Mesothelial cell of epicardium (in vitro differentiated cells): ENCODE data around the gene RAPGEF3. TPM values are rescaled to one million over a fixed set of nuclear protein-coding genes. Genes with fewer than 3 reads are reported as not detected.

ENCODE experiments used
- DNase-seq, 2 experiments: peaks; one replicate each; pipeline ENCODE4 v3.0.0; 2021; ENCODE audit warnings: low spot score in 2 of 2; ENCODE audit not compliant: unreplicated experiment in 2 of 2
- H3K27ac Mint-ChIP-seq: 2 replicates; pipeline ENCODE4 v1.8.0; 2021; ENCODE audit warnings: mixed read lengths
- H3K27me3 Mint-ChIP-seq: 2 replicates; pipeline ENCODE4 v1.8.0; 2021; ENCODE audit warnings: low read depth, mixed read lengths
- H3K36me3 Mint-ChIP-seq: 2 replicates; pipeline ENCODE4 v1.8.0; 2021; ENCODE audit warnings: mixed read lengths
- H3K4me1 Mint-ChIP-seq: 2 replicates; pipeline ENCODE4 v1.8.0; 2021; ENCODE audit warnings: mixed read lengths
- H3K4me3 Mint-ChIP-seq: 2 replicates; pipeline ENCODE4 v1.8.0; 2021; ENCODE audit warnings: mild to moderate bottlenecking, moderate library complexity, mixed read lengths
- H3K9me3 Mint-ChIP-seq: 2 replicates; pipeline ENCODE4 v1.8.0; 2021; ENCODE audit warnings: mixed read lengths
- total RNA-seq: library from RNA; stranded (reverse); gene quantifications from 3 replicates; pipeline ENCODE4 v1.2.1, GENCODE V29; 2021
- TF ChIP-seq, protein P1 (sequence below): fragments of 200-600 bp; sonication (generic); IDR thresholded peaks from one replicate; pipeline ENCODE4 v1.5.0; 2021; ENCODE audit warnings: antibody characterized with exemption; ENCODE audit not compliant: unreplicated experiment

Gene RAPGEF3
- total RNA-seq, 1 donor from 2014 or later, result 19.4 TPM

DNA sequence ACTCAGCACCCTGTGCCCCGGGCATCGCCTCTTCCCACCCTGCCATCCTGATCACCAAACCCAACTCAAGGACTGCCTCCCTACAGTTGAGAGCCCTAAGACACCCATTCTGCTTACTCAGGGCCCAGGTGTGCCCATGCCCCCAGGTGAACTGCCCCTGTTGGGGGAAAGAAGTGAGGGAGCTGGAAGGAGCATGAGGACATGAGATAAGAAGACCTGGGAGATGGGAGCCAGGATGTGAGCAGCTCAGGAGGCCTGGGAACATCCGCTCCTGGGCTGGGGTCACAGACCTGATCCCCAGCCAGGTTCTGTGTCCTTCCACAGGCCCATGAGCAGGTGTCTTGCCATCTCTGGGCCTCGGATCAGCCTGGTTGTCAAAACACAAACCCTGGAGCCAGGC, 6.6 kb downstream of the RAPGEF3 start:
- no peak for DNase-seq
- Mint-ChIP-seq H3K4me1 (peaks cover 41% of the 10 kb centered on the region), H3K36me3 (peaks cover 4% of the 10 kb centered on the region), H3K27me3 (no peaks in the 10 kb centered on the region), H3K27ac (no peak overlapping the region), H3K4me3 (no peak overlapping the region), H3K9me3 (no peaks in the 10 kb centered on the region)
- TF ChIP-seq, protein P1, sequence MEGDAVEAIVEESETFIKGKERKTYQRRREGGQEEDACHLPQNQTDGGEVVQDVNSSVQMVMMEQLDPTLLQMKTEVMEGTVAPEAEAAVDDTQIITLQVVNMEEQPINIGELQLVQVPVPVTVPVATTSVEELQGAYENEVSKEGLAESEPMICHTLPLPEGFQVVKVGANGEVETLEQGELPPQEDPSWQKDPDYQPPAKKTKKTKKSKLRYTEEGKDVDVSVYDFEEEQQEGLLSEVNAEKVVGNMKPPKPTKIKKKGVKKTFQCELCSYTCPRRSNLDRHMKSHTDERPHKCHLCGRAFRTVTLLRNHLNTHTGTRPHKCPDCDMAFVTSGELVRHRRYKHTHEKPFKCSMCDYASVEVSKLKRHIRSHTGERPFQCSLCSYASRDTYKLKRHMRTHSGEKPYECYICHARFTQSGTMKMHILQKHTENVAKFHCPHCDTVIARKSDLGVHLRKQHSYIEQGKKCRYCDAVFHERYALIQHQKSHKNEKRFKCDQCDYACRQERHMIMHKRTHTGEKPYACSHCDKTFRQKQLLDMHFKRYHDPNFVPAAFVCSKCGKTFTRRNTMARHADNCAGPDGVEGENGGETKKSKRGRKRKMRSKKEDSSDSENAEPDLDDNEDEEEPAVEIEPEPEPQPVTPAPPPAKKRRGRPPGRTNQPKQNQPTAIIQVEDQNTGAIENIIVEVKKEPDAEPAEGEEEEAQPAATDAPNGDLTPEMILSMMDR, result no peak

DNA sequence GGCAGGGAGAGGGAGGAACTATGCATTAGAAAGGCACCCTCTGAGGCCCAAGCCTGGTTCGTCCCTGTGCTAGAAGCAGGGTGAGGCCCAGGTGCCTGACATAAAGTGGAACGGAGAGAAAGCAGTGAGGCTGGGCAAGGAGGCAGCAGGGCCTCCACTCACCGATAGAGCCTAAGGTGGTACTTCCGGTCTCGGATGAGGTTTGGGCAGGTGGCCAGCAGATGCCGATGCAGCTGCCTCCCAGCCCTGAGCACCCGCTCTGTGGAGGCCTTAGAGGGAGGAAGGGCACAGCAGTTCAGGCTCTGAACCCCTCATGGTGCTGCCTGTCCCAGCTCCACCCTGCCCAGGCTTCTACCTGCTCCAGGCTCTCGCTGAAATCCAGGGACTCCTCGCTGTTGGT, 7.1 kb downstream of the RAPGEF3 start:
- Mint-ChIP-seq H3K36me3 (peaks cover 4% of the 10 kb centered on the region), H3K4me3 (no peak overlapping the region), H3K27me3 (no peaks in the 10 kb centered on the region), H3K4me1 (peaks cover 38% of the 10 kb centered on the region), H3K27ac (no peak overlapping the region), H3K9me3 (no peaks in the 10 kb centered on the region)
- TF ChIP-seq, protein P1, result no peak
- no peak for DNase-seq

DNA sequence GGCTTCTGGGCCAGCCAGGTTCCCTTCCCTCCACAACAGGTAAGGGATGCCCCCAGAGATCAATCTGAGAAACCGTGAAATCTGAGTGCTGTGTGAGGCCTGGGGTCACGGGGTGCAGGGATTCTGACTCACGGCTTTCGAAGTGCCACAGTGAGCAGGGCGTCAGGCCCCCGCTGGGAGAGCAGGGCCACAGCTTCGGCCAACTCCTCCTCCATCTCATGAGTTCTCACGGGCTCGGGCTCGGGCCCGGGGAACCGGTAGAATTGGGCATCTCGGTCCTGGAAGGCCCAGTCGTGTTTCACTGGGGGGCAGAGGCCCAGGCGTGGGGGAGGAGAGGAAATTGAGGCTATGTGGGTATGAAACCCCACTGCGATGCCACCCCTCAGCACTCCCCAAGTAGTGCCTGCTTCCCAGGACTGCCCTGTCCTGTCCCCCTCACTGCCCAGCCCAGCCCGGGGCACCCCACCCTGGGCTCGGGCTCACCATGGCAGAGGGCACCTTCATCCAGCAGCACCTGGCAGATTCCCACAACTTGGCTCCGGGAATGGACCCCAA, 7.7 kb downstream of the RAPGEF3 start:
- no peak for DNase-seq
- no peaks in the 10 kb centered on the region for H3K27me3 Mint-ChIP-seq
- H3K4me1 Mint-ChIP-seq, result peaks cover 34% of the 10 kb centered on the region
- TF ChIP-seq, protein P1, result no peak
- no peaks in the 10 kb centered on the region for H3K9me3 Mint-ChIP-seq
- no peak overlapping the region for H3K4me3 Mint-ChIP-seq
- peaks cover 4% of the 10 kb centered on the region for H3K36me3 Mint-ChIP-seq
- H3K27ac Mint-ChIP-seq, result no peak overlapping the region

DNA sequence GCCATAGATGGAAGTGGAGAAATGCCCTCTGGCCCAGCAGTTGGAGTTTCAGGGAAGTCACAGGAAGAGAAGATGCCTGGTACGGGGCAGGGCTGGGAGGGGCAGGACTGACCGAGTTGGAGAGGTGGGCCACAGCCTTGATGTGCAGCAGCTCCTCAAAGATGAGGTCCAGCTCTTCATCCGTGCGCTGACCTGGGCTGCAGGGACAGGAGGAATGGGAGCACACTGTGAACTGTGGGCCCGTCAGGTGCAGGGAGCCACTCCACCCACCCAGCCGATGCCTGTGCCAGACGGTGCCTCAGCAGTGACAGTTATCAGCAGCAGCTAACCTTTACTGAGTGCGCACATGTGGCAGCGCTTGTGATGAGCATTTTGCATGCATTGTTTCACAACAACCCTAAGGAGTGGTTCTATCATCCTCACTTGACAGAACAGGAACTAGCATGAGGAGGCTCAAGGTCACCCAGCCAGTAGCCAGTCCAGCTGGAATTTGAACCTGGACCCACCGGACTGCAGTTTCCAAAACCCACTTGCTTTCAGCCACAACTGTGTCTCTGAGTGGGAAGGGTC, 8.4 kb downstream of the RAPGEF3 start:
- Mint-ChIP-seq H3K27ac (no peak overlapping the region), H3K4me1 (peaks cover 34% of the 10 kb centered on the region), H3K27me3 (no peaks in the 10 kb centered on the region), H3K4me3 (no peak overlapping the region), H3K36me3 (peaks cover 4% of the 10 kb centered on the region), H3K9me3 (no peaks in the 10 kb centered on the region)
- DNase-seq, result no peak
- TF ChIP-seq, protein P1, result no peak

DNA sequence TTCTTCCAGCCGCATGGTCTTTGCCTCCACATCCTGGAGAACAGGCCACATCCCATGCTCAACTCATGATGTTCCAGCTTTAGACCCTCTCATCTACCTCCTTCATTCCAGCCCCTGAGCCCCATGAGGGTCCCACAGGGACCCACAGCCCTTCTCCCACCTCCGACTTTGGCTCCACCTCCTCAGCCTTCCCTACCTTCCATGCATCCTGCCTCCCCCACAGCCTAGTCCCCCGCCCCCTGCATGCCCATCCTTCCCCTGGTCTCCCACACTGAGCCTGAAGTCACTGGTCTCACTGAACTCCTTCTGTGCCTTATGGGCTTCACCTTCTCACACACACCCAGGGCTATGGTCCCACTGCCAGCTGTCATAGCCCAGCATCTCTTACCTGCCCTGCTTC, 9.8 kb downstream of the RAPGEF3 start:
- Mint-ChIP-seq H3K4me1 (peaks cover 27% of the 10 kb centered on the region), H3K27ac (no peak overlapping the region), H3K36me3 (peaks cover 4% of the 10 kb centered on the region), H3K4me3 (no peak overlapping the region), H3K27me3 (no peaks in the 10 kb centered on the region), H3K9me3 (no peaks in the 10 kb centered on the region)
- TF ChIP-seq, protein P1, result no peak
- DNase-seq, result no peak

DNA sequence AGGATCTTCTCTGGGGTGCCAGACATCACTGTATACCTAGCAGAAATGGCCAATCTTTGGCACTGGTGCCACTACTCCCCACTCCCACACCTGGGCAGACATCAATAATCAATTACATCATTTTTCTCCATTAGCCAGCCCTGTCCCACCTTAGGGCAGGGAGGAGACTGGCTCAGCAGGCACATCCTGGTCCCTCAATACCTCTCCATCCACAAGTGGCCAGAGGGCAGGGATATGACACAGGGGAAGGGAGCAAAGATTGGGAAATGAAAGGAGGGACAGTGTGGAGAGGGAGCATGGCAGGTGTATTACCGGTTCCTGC, 10.2 kb downstream of the RAPGEF3 start:
- Mint-ChIP-seq H3K36me3 (peaks cover 4% of the 10 kb centered on the region), H3K27me3 (no peaks in the 10 kb centered on the region)

More for the DNA sequence above, 10.2 kb downstream of the RAPGEF3 start:
- Mint-ChIP-seq H3K9me3 (no peaks in the 10 kb centered on the region), H3K4me1 (peaks cover 23% of the 10 kb centered on the region), H3K27ac (no peak overlapping the region), H3K4me3 (no peak overlapping the region)
- no peak for DNase-seq
- TF ChIP-seq, protein P1, result no peak
